Right renal pelvis (tissue), 4 donors: ENCODE measurements around the gene CDH9. TPM values are rescaled to one million over a fixed set of nuclear protein-coding genes. Genes with fewer than 3 reads are reported as not detected.
"Not testable (repeated sequence)": the region's sequence is repeated elsewhere in the genome, so short reads cannot be mapped to it uniquely, and the experiment has no call there.

Experiments used
- DNase-seq, 4 donors: peaks; one replicate each; pipeline ENCODE4 v3.0.0-alpha.2; 2013; ENCODE audit warnings: low read depth in 4 of 4, low spot score in 3 of 4, missing footprints in 1 of 4
- polyA plus RNA-seq, 4 donors: library from polyadenylated mRNA; unstranded; fragments of 120-200 nt; gene quantifications; one replicate each; pipeline ENCODE4 v1.2.1, GENCODE V29; 2013; ENCODE audit not compliant: insufficient read length in 4 of 4

CDH9 gene
- polyA plus RNA-seq, 4 donors: 6.9 to 16.7 (median 9.2) TPM

DNA sequence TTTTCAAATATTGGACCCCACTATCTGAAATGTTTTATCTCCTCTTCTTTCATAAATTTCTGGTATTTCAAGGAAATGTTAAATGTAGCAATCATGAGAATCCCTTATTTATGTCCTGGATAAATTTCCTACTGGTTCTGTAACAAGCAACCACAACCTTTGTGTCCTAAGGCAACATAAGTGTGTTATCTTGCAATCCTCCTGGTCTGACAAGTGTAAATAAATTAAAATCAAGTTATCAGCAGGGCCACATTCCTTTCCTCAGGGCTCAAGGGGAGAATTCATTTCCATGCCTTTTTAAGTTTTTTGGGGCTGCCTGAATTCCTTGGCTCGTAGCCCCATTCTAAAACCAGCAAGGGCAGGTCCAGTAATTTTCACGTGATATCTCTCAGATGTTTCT is 83.2 kb downstream of the CDH9 start:
- no peak for DNase-seq

DNA sequence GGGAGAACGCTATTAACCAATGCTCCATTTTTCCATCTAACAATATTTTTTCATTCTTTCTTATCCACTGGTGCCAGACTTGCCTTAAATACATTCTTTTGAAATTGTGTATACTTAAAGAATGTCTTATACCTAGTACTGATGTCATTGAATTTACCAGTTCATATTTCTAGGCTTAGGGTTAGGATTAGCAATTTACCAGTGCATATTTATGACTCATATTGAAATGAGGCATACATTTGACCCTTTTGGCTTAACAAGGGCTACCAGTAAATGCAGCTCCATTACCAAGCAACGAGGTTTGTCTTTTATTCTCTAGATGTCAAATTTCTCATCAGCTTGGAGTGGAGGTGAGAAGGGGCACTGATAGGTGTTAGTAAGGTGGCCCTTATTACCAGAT is 89.5 kb downstream of the CDH9 start:
- DNase-seq: no peak

DNA sequence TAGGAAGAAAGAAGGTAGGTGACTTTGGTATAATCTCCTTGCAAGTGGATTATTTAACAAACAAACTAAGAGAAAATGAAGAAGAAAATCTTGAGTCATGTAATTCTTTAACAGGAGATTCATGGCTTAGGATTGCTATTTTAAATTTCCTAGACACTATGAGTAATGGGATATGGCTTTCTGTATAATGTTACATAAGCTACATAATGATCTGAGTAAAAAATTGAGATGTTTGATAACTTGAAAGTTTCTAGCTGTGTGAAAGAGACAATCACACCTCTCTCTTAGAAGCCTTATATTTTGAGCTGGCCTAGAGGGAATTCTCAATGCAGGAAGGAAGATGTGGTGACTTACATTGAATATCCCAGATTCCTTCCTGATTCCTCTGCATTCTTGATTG is 92.5 kb downstream of the CDH9 start:
- no peak for DNase-seq

DNA sequence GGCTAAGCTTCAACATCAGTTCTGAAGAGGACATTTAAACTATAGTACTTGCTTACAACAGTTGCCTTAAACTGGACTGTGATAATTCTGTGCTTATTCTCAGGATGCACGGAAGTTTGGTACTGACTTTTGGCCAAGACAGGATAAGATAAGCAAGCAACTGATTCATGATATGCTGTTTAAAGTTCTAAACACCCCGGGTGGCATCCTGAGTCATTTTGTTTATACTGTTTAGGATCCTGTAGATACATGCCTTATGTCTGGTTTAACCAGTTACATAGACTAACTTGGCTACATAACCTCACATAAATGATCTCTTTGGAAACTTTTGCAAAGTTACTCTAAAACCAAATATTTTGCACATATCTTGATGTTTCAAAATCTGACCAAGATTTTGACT is 95.9 kb downstream of the CDH9 start:
- DNase-seq: no peak

DNA sequence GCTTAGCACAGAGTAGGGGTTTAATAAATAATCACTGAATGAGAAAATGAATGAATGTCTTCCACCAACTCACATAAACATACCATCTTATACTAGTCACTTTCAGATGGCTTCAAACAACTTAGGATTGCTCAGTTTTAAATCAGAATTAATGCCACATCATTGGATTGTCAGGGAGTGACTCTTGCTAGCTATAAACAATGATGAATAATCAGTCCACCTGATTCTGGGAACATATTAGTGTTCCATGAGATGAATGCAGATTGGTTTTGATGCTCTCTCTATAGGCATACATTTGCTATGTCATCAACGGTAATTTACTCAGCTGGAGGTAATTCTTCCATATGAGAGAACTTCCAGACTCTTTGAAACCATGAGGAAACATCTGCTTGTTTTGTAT is 97.4 kb downstream of the CDH9 start:
- no peak for DNase-seq

DNA sequence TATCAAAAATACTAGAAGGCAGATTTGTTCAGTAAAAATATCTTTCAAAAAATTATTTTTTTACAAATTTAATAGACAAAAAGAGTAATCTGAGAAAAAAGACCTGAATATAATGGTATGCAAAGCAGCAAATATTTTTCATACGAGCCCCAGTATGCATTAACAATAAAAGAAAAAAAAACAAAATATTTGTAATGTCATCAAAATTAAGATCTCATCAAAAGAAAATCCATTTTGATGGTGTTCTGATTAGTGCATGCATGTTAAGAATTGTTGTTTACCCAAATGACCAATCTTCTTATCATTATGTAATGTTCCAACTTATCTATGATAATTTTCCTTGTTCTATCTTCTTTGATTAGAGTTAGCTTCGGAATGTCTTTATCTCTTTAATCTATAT is 106.1 kb downstream of the CDH9 start:
- no peak for DNase-seq

DNA sequence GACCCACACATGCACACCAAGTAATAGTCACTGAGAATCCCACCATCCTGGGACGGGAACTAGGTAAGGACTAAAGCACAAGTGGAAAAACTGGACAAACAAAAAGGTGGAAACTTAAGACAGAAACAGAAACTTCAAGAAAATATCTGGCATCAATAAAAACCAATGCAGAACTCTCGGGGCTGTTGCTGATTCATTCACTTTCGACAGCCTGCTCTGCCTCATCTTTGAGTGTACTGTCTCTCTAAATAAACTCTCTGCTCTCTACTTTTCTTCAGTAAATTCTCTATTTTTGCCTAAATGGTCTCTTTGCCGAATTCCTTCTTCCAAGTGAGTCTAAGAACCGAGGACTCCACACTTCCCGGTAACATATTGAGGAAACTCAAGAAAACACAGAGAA is 116.9 kb downstream of the CDH9 start:
- DNase-seq: no peak

DNA sequence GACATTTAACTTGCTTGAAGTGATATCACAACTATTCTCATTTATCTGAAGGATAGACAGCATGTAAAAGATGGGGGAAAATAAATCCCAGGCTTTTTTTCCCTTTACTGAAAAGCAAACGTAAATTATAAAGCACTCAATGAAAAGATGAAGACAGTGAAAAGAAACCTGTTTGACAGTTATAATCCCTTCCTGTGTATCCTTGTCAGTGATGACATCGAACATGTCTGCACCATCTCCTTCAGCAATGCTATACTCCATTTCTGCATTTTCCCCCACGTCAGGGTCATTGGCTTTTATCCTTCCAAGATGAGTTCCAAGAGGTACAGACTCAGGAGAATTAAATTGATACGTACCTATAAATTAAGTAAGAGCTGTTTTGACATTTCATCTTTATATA is 134.9 kb downstream of the CDH9 start:
- no peak for DNase-seq

DNA sequence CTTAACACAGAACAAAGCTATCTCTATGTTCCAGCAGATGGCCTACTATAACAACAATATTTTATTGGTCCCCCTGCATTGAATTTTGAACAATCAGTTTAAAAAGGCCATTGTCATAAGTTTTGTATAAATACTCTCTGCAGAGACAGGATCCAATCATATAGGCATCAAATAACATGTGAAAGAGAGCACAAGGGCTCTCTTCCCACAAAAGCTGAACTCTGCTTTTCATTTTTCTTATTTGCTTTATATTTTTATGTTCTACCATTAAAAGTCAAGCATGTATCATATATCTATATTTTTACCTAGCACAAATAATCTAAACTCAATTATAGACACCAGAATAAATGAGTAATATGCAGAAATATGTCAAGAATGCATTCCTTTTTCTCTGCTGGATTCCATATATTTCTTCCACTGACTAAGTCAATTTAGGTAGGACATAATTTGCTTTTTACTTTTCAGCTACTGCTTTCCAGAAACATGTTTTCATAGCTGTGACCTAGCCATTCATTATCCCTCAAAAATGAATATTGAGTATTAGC is 143.6 kb downstream of the CDH9 start:
- no peak for DNase-seq

DNA sequence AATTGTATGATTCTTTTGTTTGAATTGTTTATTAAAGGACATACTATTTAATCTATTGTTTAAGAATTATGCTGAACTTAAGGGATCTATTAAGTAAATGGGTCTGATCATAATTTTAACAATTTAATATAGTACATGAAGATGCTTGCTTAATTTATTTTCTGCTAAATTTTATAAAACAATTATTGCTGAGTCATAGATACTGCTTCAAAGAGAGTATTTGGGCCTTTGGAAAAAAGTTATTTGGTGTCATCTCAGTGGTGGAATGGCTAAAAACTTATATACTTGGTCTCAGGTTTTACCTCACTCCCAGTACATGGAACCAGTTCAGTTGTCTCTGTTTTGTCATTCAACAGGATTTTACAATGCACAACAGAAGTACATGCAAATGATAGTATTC is 145.3 kb downstream of the CDH9 start:
- no peak for DNase-seq

DNA sequence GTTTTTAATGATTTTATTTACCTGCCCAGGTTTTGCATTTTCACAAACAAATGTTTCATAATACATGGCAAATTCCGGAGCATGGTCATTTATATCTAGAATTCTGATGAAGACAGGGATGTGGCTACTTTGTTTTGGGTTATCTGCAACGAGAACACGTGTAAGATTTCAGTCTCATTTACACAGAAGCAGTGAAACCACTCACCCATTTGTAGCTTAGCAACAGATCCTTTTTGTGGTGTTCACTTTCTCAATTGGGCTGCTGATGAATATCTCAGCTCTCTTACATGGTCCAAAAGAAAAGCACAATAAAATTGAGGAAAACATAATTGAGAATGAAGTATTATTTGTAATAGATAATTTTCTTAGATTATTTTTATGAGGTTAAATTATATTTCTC is 148.6 kb downstream of the CDH9 start:
- DNase-seq: no peak

DNA sequence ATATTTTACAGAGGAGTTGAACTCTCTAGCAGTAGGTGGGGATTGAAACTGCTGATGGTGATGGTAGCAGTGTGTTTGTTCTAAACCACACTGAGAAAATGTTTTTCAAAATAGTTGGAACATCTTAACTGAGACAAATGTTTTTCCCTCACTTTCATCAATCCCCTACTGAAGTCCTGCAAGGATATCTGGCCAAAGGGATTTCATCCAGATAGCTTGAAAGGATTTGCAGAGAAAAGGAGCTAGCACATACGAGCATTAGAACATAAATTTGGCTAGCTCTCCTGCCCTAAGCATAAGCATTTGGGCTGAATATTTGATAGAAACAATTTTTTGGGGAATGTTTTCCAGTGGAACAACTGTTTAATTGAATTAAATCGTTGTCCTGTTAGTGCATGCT is 153.9 kb downstream of the CDH9 start:
- DNase-seq: no peak

DNA sequence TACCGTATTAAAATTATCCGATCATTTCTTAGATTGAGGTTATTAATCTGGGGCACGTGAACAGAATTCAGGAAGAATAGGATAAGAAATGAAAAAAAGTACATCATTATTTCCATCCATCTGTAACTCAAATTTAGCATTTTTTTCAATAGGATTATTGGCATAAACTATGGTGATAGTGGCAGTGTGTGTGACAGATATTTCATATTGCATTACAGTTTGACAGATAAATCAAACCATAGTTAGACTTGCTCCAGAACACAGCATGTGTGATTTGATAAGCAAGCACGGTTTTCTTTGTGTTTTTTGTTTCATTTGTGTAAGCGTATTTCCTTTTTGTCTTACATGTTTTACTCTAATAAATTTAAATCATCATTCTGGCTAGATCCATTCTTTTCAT is 155.0 kb downstream of the CDH9 start:
- no peak for DNase-seq

DNA sequence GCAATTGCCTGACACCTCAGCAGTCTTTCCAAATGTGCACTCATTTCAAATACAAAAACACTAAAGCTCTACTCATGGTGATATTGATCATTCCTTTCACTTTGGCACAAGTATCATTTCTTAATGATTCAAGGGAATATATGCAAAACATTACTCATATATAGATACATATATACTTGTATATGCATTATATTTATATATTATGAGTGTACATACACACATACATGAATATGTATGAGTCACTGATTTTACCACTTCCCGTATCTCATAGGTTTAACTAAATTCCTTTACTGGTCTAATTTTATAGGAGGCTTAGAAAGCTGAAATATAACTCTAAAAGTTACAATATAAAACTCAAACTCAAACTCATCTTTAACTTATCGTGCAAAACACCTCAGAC is 156.5 kb downstream of the CDH9 start:
- DNase-seq: no peak

DNA sequence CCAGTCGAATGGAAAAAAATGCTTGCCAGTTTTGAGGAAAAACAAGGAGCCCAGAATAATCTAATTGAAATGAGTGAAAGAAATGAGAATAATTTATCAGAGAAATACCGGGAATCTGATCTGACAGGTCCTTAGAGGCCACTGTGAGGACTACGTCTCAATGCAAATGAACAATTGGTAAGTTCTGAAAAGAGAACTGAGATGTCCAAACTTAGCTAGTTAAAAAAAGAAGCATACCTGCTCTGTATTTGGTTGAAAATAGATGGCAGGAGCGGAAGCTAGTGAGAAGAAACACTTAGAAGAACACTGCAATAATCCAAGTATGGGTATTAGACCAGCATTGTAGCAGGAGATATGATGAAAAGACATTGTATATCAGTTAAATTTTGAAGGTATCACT is 161.2 kb downstream of the CDH9 start:
- DNase-seq: no peak

DNA sequence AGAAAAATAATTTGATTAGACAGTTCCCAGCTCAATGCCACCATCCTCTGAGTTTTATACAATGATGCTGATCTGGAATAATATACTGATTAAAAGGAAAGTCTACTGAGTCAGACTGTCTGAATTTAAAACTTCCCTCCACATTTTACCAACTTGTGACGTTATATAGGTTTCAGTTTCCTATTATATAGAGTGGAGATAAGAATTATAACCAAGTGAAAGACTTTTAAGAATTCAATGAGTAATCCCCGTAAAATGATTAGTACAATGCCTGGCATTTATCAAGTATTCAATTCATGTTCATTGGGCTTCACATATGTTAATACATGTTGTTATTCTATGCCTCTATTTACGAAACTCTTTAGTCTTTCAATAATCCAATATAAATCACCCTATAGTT is 166.0 kb downstream of the CDH9 start:
- DNase-seq: no peak

DNA sequence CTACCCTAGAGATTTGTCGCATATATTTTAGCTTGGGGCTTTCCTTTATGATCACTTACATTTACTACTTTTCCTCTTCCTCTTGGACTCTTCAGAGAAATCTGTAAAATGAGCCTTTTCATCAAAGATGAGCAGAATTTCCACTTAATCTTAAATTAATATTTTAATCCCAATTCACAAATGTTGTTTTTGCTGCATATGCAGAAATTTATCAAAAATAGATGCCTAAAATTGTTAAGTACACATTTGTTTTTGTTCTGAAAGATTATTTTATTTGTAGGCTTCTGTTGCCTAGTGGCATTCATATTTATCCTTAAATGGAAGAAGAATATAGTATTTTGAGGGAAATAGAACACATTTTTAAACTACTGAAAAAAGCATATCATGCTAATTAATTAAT is 168.6 kb downstream of the CDH9 start:
- DNase-seq: no peak

DNA sequence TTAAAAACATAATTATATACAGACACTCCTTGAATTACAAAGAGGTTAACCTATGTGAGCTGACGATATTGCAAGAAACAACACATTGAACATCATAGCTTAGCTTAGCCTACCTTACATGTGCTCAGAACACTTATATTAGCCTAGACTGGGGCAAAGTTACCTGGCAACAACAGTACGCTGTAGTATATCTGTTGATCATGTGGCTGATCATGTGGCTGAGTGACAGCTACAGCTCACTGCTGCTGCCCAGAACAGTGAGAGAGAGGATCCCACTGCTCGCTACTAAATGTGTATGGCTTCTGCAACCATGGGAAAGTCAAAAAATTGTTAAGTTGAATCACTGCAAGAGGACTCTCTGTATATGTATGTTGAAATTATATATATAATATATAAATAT is 169.9 kb downstream of the CDH9 start:
- no peak for DNase-seq

DNA sequence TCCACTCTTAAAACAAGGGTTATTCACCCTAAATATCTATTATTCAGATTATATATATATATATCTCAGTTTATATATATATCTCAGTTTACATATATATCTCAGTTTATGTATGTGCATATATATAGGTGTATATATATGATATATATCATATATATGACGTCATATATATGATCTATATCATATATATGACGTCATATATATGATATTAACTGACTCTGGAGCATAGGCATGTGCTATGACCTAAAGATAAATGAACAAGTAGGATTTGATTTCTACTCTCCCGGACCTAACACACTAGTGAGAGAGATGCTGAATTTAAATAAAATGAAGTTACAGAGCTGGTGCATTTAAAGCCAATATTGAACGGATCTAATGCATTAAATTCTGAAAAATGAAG is 174.3 kb downstream of the CDH9 start:
- DNase-seq: no peak

DNA sequence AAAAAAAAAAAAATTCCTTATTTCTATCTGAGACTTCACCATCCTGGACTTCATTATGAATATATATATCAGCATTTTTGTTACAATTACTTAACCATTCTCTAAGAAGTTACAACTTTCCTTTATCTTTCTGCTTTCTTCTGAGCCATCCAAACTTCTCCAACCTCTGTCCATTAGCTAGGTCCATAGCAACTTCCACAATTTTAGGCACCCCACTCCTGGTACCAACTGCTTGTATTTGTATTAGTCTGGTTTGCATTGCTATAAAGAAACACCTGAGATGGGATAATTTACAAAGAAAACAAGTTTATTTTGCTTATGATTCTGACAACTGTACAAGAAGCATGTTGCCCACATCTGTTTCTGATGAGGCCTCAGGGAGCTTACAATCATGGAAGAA is 182.1 kb downstream of the CDH9 start:
- DNase-seq: no peak

DNA sequence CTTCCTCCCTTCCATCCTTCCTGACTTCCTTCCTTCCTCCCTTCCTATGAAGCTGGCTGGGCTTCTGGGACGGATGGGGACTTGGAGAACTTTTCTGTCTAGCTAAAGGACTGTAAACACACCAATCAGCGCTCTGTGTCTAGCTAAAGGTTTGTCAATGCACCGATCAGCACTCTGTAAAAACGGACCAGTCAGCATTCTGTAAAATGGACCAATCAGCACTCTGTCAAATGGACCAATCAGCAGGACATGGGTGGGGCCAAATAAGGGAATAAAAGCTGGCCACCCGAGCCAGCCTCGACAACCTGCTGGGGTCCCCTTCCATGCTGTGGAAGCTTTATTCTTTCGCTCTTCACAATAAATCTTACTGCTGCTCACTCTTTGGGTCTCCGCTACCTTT is 185.9 kb downstream of the CDH9 start:
- DNase-seq: not testable (repeated sequence)

DNA sequence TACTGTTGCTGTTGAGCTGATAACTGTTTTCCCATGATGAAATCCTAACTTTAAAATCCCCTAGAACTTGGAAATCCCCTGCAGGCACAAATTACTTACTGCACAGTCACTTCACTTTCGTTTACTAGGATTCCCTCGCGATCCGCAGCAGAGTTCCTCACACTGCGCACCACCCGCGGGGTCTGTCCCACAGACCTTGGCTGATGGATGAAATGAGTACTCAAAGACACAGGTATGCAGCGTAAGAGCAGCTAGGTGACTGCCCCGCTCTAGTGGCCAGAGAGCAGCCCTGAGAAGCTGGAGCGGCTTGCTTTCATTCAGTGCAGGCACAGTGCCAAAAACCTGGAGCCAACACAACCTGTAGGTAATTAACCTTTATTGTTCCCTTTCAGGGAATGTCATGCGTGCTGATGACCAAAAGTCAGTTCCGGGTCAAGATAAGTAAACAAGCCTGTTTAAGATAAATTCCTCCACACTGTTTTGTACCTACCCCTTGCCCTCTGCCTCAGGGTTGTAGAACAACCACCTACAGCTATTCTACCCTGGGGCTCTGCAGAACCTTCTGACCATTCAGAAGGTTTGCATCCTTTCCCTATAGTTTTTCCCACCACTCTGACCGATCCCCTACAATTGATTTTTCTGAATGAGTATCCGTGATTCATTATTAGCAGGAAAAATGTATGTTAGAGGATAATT is 191.2 kb downstream of the CDH9 start:
- no peak for DNase-seq

DNA sequence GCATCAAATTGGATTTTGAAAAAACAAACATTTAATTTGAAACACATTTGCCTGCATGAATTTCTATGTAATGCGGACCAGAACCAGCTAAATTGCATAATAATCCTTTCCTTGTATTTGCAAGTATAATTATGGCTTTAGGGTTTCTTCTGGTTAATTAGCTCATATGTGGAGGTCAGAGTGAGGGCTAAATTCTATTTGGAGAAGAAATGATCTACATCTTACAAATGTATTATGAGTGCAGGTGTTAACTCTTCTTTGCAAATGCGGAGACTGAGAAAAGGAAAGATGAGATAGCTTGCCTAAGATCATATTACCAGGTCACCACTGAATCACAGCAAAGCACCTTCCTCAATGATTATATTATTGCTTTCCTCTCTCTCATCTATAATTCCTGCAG is 194.7 kb downstream of the CDH9 start:
- DNase-seq: no peak
